Skeletal muscle tissue (tissue), 4 donors: Measurements from ENCODE around the gene FOXJ3. TPM values are rescaled to one million over a fixed set of nuclear protein-coding genes. Genes with fewer than 3 reads are reported as not detected.

Source experiments
- H3K27ac ChIP-seq: one replicate; pipeline ENCODE4 v1.7.0; 2013; ENCODE audit warnings: mild to moderate bottlenecking, low read depth, low read length, inconsistent platforms
- H3K27me3 ChIP-seq, 3 donors: one replicate each; pipeline ENCODE4 v1.7.0; 2013; ENCODE audit warnings: low read length in 3 of 3; ENCODE audit not compliant: control insufficient read depth in 3 of 3, insufficient read depth in 3 of 3
- H3K36me3 ChIP-seq, 3 donors: one replicate each; pipeline ENCODE4 v1.7.0; 2013; ENCODE audit warnings: low read length in 3 of 3; ENCODE audit not compliant: control insufficient read depth in 3 of 3, insufficient read depth in 3 of 3
- H3K4me1 ChIP-seq, 3 donors: one replicate each; pipeline ENCODE4 v1.7.0; 2013; ENCODE audit warnings: low read length in 3 of 3, mild to moderate bottlenecking in 3 of 3; ENCODE audit not compliant: control insufficient read depth in 3 of 3, insufficient read depth in 3 of 3
- H3K4me3 ChIP-seq, 3 donors: one replicate each; pipeline ENCODE4 v1.7.0; 2013; ENCODE audit warnings: low read length in 3 of 3
- H3K9ac ChIP-seq, 3 donors: one replicate each; pipeline ENCODE4 v1.7.0; 2013; ENCODE audit warnings: low read length in 3 of 3, mild to moderate bottlenecking in 3 of 3, moderate library complexity in 2 of 3, low read depth in 1 of 3
- H3K9me3 ChIP-seq, 3 donors: one replicate each; pipeline ENCODE4 v1.7.0; 2013; ENCODE audit warnings: low read length in 3 of 3; ENCODE audit not compliant: control insufficient read depth in 3 of 3
- total RNA-seq: library from RNA; depleted of rRNA; stranded (reverse); fragments of >200 nt; gene quantifications from one replicate; pipeline ENCODE4 v1.2.3, GENCODE V29; 2014
- donor health status: Osteomylitis.

The FOXJ3 gene
- total RNA-seq, 1 donor from 2014 or later = 65.2 TPM

DNA sequence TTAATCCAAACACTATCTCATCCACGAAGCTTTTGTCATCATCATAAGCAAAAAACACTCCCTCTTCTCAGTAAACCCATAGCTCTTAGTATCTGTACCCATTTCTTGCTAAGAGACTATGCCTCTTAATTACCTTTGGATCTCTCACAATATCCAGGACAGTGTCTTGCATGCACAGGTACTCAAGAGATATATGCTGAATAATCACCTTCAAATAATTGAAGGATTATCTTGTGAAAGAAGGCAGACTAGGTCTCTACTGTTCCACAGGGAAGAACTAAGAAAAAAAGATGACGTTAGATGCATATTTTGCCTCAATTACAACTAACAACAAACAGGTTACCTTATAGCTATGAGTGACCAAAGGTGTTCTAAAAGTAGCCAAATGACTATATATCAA is 11.5 kb downstream of the FOXJ3 start:
- Histone ChIP-seq H3K4me1 (peaks cover 30 to 48% (median 40%) of the 10 kb centered on the region in 3 donors), H3K4me3 (no peak overlapping the region), H3K27ac (no peak overlapping the region), H3K9ac (no peak overlapping the region), H3K27me3 (no peaks in the 10 kb centered on the region), H3K36me3 (no peaks in the 10 kb centered on the region), H3K9me3 (no peaks in the 10 kb centered on the region)

DNA sequence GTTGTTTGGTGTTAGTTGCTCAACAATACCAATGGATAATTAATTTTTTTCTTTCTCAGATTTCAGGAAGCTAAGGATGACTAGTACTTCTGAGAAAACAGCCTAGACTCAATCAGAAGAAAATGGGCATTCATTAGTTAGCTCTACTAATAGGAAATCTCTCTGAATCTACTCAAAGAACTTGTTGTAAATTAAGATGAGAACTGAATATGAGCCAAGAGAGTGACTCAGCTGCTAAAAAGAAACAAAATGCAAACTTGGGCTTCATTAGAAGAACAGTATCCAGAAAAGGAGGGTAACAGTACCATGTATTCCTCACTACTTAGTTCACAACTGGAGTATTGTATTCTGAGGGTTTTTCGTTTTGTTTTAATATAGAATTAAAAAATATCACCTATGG is 12.5 kb downstream of the FOXJ3 start:
- Histone ChIP-seq H3K4me3 (no peak overlapping the region), H3K36me3 (no peaks in the 10 kb centered on the region), H3K27ac (peak overlapping the region; percentile 80), H3K4me1 (peaks cover 30 to 48% (median 40%) of the 10 kb centered on the region in 3 donors), H3K27me3 (no peaks in the 10 kb centered on the region), H3K9ac (no peak overlapping the region), H3K9me3 (no peaks in the 10 kb centered on the region)

DNA sequence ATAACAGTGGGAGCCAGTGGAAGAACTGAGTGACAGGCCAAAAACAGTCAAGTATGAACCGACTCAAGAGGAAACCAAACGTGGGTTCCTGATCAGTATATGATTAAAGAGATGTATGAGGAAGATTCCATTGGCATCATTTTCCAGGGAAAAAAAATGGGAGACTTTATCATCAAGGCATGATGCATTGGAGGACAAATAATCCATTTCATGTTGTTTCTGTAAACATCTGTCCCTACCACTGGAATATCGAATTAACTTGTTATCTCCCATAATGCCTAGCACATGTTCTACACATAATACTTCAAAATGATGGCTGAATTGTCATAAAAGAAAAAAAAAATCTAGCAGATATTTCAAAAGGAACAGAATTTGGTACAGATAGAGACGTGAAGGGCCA is 13.3 kb downstream of the FOXJ3 start:
- H3K4me1 ChIP-seq = peaks cover 30 to 48% (median 40%) of the 10 kb centered on the region in 3 donors
- no peaks in the 10 kb centered on the region for H3K36me3 ChIP-seq

DNA sequence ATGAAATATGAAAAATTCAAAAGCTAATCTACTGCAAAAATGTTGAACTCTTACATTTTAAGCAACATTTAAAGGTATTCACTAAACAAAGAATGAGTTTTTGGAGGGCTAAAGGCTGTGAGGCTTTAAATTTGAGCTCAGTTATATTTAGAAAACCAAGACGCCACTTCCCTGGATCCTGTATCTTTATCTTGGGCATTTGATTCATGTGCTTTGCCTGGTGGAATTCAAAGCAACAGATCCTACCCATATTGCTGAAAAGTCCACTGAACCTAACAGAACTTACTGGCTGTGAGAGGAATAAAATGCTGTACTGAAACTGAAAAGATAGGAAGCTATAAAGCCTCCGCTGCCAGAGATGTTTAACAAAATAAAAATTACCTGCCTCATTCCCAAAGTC is 14.3 kb downstream of the FOXJ3 start:
- Histone ChIP-seq H3K36me3 (no peaks in the 10 kb centered on the region), H3K27ac (peak overlapping the region; percentile 80), H3K27me3 (no peaks in the 10 kb centered on the region), H3K9ac (peak overlapping the region; percentile 41 to 71 (median 63)), H3K9me3 (no peaks in the 10 kb centered on the region), H3K4me3 (peak overlapping the region in 2 of 3 donors; percentile 6 to 27), H3K4me1 (peaks cover 30 to 43% (median 40%) of the 10 kb centered on the region in 3 donors)

More for the DNA sequence above, 13.3 kb downstream of the FOXJ3 start:
- H3K9me3 ChIP-seq = no peaks in the 10 kb centered on the region
- peak overlapping the region; percentile 80 for H3K27ac ChIP-seq
- H3K4me3 ChIP-seq = no peak overlapping the region
- H3K27me3 ChIP-seq = no peaks in the 10 kb centered on the region
- H3K9ac ChIP-seq = no peak overlapping the region

DNA sequence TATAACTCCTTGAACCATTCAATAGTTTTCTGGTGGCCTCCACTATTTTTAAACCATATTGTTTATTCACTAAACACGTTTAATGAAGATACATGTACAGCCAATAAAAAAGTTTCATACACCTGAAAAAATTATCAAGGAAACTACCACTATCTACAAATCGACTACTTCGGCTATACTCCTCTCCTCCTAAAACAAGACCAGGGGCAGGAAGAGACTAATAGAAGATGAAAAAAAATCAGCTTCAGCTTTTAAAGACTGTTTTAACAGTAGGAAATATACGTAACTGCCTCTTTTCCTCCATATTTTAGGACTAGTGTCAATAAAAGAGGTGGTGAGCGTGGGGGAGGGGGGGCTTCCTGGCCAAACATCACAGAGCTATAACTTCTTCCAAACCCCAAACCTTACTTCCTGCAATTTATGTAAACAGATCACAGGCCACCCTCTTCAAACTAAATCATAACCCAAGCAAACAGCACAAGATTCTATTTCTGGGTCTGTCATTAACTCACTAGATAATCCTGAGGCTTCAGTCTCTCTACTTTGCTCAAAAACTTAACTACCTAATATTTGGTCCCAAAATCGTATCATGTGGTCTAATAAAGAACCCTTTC is 15.1 kb downstream of the FOXJ3 start:
- Histone ChIP-seq H3K4me1 (peaks cover 33 to 45% (median 35%) of the 10 kb centered on the region in 3 donors), H3K4me3 (peak overlapping the region in 2 of 3 donors; percentile 6), H3K27me3 (no peaks in the 10 kb centered on the region), H3K9ac (peak overlapping the region; percentile 41 to 71 (median 63)), H3K9me3 (no peaks in the 10 kb centered on the region), H3K27ac (peak overlapping the region; percentile 80), H3K36me3 (no peaks in the 10 kb centered on the region)

DNA sequence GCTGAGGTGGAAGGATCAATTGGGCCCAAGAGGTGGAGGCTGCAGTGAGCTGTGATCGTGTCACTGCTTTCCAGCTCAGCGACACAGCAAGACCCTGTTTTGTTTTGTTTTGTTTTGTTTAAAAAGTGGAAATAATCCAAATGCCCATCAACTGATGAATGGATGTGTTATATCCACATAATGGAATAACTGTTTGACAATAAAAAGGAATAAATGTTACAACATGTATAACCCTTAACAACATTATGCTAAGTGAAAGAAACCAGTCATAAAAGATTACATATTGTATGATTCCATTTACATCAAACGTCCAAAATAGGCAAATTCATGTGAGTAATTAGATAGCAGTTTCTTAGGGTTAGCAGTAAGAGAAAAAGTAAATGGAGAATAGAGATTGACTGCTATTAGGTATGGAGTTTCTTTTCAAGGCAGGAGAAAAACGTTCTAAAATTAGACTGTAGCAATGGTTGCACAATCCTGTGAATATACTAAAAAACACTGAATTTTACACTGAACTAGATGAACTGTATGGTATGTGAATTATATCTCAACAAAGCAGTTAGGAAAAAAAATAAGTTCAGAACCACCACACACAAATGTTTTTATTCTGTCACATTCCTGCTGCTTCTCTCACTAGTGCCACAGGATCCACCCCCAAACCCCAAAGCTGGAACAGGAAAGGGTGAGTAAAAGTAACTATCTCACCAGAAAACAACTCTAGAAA is 15.7 kb downstream of the FOXJ3 start:
- Histone ChIP-seq H3K4me1 (peaks cover 30 to 46% (median 33%) of the 10 kb centered on the region in 3 donors), H3K27me3 (no peaks in the 10 kb centered on the region), H3K36me3 (no peaks in the 10 kb centered on the region), H3K9me3 (no peaks in the 10 kb centered on the region), H3K27ac (peak overlapping the region; percentile 80), H3K4me3 (peak overlapping the region in 1 of 3 donors; percentile 4), H3K9ac (peak overlapping the region in 1 of 3 donors; percentile 48)

DNA sequence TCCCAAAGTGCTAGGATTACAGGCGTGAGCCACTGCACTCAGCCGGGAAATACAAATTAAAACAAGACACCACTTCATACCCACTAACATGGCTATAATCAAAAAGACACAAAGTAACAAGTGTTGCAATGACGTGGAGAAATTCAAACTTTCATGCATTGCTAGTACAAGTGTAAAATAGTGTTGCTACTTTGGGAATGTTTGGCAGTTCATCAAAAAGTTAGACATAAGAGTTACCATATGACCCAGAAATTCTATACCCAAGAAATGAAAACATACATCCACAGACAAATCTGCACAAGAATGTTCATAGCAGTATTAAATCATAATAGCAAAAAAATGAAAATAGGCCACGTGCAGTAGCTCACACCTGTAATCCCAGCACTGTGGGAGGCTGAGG is 16.4 kb downstream of the FOXJ3 start:
- Histone ChIP-seq H3K9ac (no peak overlapping the region), H3K27me3 (no peaks in the 10 kb centered on the region)

DNA sequence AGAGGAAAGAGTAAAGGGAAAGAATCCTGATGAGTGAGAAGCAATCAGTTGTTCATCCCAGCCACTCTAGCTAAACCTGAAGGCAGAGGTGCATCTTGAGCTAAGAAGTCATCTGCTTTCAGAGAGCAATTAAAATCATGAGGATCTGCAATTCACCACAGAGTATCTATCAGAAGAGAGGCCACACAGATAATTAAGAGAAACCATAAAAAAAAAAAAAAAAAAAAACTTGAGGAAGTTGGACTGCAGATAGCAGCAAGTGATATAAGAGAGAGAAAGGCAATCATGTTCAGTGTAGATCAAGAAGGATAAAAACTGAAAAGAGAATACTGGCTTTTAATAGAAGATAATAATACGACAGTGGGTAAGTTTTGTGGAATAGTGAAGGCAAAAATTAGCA is 17.7 kb downstream of the FOXJ3 start:
- Histone ChIP-seq H3K36me3 (no peaks in the 10 kb centered on the region), H3K4me1 (peaks cover 26 to 42% (median 26%) of the 10 kb centered on the region in 3 donors), H3K27ac (no peak overlapping the region)

More for the DNA sequence above, 16.4 kb downstream of the FOXJ3 start:
- H3K4me1 ChIP-seq = peaks cover 29 to 48% (median 33%) of the 10 kb centered on the region in 3 donors
- H3K4me3 ChIP-seq = no peak overlapping the region
- H3K9me3 ChIP-seq = no peaks in the 10 kb centered on the region
- no peaks in the 10 kb centered on the region for H3K36me3 ChIP-seq
- peak overlapping the region; percentile 80 for H3K27ac ChIP-seq

DNA sequence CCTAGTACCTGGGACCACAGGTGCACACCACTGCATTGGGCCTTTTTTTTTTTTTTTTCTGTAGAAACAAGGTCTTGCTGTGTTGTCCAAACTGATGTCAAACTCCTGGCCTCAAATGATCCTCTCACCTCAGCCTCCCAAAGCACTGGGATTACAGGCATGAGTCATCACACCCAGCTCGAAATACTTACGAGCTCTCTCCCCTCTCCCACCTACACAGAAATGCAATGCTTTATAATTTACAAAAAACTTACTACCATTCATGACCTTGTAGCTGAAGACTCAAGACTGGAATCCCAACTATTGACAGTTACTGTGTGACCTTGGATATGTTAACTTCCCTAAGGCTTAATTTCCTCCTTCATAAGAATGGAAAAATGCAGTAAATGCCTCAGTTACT is 18.7 kb downstream of the FOXJ3 start:
- H3K9me3 ChIP-seq = no peaks in the 10 kb centered on the region
- H3K4me3 ChIP-seq = no peak overlapping the region
- peaks cover 24 to 43% (median 26%) of the 10 kb centered on the region in 3 donors for H3K4me1 ChIP-seq
- no peak overlapping the region for H3K27ac ChIP-seq
- no peak overlapping the region for H3K9ac ChIP-seq
- no peaks in the 10 kb centered on the region for H3K27me3 ChIP-seq
- H3K36me3 ChIP-seq = no peaks in the 10 kb centered on the region

More for the DNA sequence above, 17.7 kb downstream of the FOXJ3 start:
- Histone ChIP-seq H3K27me3 (no peaks in the 10 kb centered on the region), H3K4me3 (no peak overlapping the region), H3K9ac (no peak overlapping the region), H3K9me3 (no peaks in the 10 kb centered on the region)

DNA sequence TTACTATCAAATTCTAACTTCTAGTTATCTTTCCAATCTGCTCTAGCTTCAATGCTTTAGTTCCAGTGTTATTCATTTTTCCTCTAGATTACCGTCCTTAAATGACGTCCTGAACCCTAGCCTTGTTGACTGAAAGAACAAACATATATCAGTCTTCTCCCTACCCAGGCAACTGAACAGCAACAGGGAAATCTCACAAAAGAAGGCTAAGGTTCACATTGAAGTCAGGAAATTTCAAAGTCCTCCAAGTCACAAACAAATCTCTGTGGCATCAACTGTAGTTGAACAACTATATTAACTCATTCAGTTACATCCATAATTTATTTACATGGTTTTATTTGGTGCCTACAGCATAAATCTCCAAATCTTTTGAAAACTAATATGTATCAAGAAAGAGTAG is 19.5 kb downstream of the FOXJ3 start:
- no peaks in the 10 kb centered on the region for H3K9me3 ChIP-seq
- H3K27ac ChIP-seq = no peak overlapping the region
- H3K4me1 ChIP-seq = peaks cover 18 to 36% (median 21%) of the 10 kb centered on the region in 3 donors
- H3K4me3 ChIP-seq = no peak overlapping the region
- no peaks in the 10 kb centered on the region for H3K27me3 ChIP-seq
- no peaks in the 10 kb centered on the region for H3K36me3 ChIP-seq
- no peak overlapping the region for H3K9ac ChIP-seq
